Smooth muscle cell of the brain vasculature (primary cell): Measurements from ENCODE around the gene TFEB.

ENCODE experiments used
- DNase-seq: peaks from one replicate; pipeline ENCODE4 v3.0.0-alpha.2; 2012; ENCODE audit warnings: low read depth, low spot score

The TFEB gene

GRCh38 chr6:41723530-41724227 lies 11.7 kb downstream of the TFEB start:
- no peak for DNase-seq

- DNase-seq, result no peak
Measured at GRCh38 chr6:41722969-41723529, 12.4 kb downstream of the TFEB start.

- DNase-seq, result no peak
Measured at GRCh38 chr6:41721414-41721813, 14.0 kb downstream of the TFEB start.

- DNase-seq, result no peak
Measured at GRCh38 chr6:41720783-41721182, 14.6 kb downstream of the TFEB start.

GRCh38 chr6:41720262-41720620 lies 15.2 kb downstream of the TFEB start:
- no peak for DNase-seq

- no peak for DNase-seq
Measured at GRCh38 chr6:41719436-41720261, 15.8 kb downstream of the TFEB start.

GRCh38 chr6:41718828-41719227 lies 16.6 kb downstream of the TFEB start:
- no peak for DNase-seq

GRCh38 chr6:41717392-41717736 lies 18.0 kb downstream of the TFEB start:
- no peak for DNase-seq

GRCh38 chr6:41716516-41717391 lies 18.7 kb downstream of the TFEB start:
- no peak for DNase-seq

- no peak for DNase-seq
Measured at GRCh38 chr6:41715795-41716515, 19.5 kb downstream of the TFEB start.

- DNase-seq, result no peak
Measured at GRCh38 chr6:41714556-41715273, 20.7 kb downstream of the TFEB start.

- no peak for DNase-seq
Measured at GRCh38 chr6:41713650-41714291, 21.6 kb downstream of the TFEB start.

- no peak for DNase-seq
Measured at GRCh38 chr6:41713159-41713649, 22.2 kb downstream of the TFEB start.

GRCh38 chr6:41712651-41713103 lies 22.7 kb downstream of the TFEB start:
- DNase-seq, result no peak

- DNase-seq, result no peak
Measured at GRCh38 chr6:41711323-41712038, 23.9 kb downstream of the TFEB start.

- no peak for DNase-seq
Measured at GRCh38 chr6:41709375-41709774, 26.0 kb downstream of the TFEB start.

GRCh38 chr6:41708856-41709255 lies 26.6 kb downstream of the TFEB start:
- no peak for DNase-seq

- DNase-seq, result no peak
Measured at GRCh38 chr6:41707565-41708200, 27.7 kb downstream of the TFEB start.
